CD14-positive monocyte (primary cell): Measurements from ENCODE around the gene PLA2G2A. TPM values are rescaled to one million over a fixed set of nuclear protein-coding genes. Genes with fewer than 3 reads are reported as not detected.

Source experiments
- DNase-seq, 3 donors: peaks; one replicate each; pipeline ENCODE4 v3.0.0-alpha.2; 2011 to 2022
- H2AFZ ChIP-seq: 2 replicates; pipeline ENCODE4 v1.6.0; 2012; ENCODE audit warnings: mild to moderate bottlenecking, low read depth, low read length, inconsistent platforms; ENCODE audit not compliant: insufficient read depth, poor library complexity, severe bottlenecking
- H3K27ac ChIP-seq, 2 donors: 1 replicate in 1 of 2; 2 replicates in 1 of 2; pipeline ENCODE4 v1.5.1; 2012 to 2013; ENCODE audit warnings: low read length in 2 of 2, control low read depth in 1 of 2, inconsistent platforms in 1 of 2, low read depth in 1 of 2, mild to moderate bottlenecking in 1 of 2
- H3K27me3 ChIP-seq, 2 donors: one replicate each; pipeline versions ENCODE4 v1.6.0 to v1.6.1; 2011 to 2013; ENCODE audit warnings: low read length in 2 of 2; ENCODE audit not compliant: control insufficient read depth in 2 of 2, insufficient read depth in 2 of 2
- H3K36me3 ChIP-seq, 2 donors: replicated peaks in 1 of 2; 1 replicate in 1 of 2; 2 replicates in 1 of 2; pipeline versions ENCODE4 v1.5.1 to v1.6.1; 2012 to 2013; ENCODE audit warnings: low read length in 2 of 2, control low read depth in 1 of 2, inconsistent platforms in 1 of 2, mild to moderate bottlenecking in 1 of 2; ENCODE audit not compliant: insufficient read depth in 2 of 2, control insufficient read depth in 1 of 2
- H3K4me1 ChIP-seq, 2 donors: 1 replicate in 1 of 2; 2 replicates in 1 of 2; pipeline versions ENCODE4 v1.5.1 to v1.6.1; 2012 to 2013; ENCODE audit warnings: low read length in 2 of 2, control low read depth in 1 of 2, inconsistent platforms in 1 of 2, mild to moderate bottlenecking in 1 of 2, moderate library complexity in 1 of 2; ENCODE audit not compliant: insufficient read depth in 2 of 2, control insufficient read depth in 1 of 2
- H3K4me2 ChIP-seq: replicated peaks from 2 replicates; pipeline ENCODE3; 2012; ENCODE audit warnings: low read length, moderate library complexity, mild to moderate bottlenecking; ENCODE audit not compliant: poor library complexity, severe bottlenecking; ENCODE audit errors: extremely low read depth
- H3K4me3 ChIP-seq, 3 experiments: fragments of 200-600 bp in 1 of 3; sonication (generic) in 1 of 3; replicated peaks in 1 of 3; 1 replicate in 2 of 3; 2 replicates in 1 of 3; pipeline ENCODE4 v1.5.1; 2011 to 2013; ENCODE audit warnings: low read length in 3 of 3, mild to moderate bottlenecking in 3 of 3, control low read depth in 2 of 3, low read depth in 2 of 3, inconsistent platforms in 1 of 3, moderate library complexity in 1 of 3
- H3K79me2 ChIP-seq: 2 replicates; pipeline ENCODE4 v1.6.0; 2012; ENCODE audit warnings: mild to moderate bottlenecking, control low read depth, inconsistent platforms, low read length, moderate library complexity; ENCODE audit not compliant: insufficient read depth
- H3K9ac ChIP-seq: 2 replicates; pipeline ENCODE4 v1.6.0; 2017; ENCODE audit warnings: low read length, mild to moderate bottlenecking; ENCODE audit not compliant: insufficient read depth, poor library complexity, severe bottlenecking
- H3K9me3 ChIP-seq, 2 donors: replicated peaks in 1 of 2; 1 replicate in 1 of 2; 2 replicates in 1 of 2; pipeline versions ENCODE4 v1.5.1 to v1.6.1; 2012 to 2013; ENCODE audit warnings: low read length in 2 of 2, control low read depth in 1 of 2; ENCODE audit not compliant: control insufficient read depth in 1 of 2, insufficient read depth in 1 of 2
- H4K20me1 ChIP-seq: 2 replicates; pipeline ENCODE4 v1.6.0; 2012; ENCODE audit warnings: mild to moderate bottlenecking, low read length, control low read depth, moderate library complexity; ENCODE audit not compliant: insufficient read depth
- H3K27ac Mint-ChIP-seq, 7 donors: one replicate each; pipeline ENCODE4 v1.8.0; 2020; ENCODE audit warnings: mild to moderate bottlenecking in 7 of 7, mixed read lengths in 7 of 7, moderate library complexity in 6 of 7, inconsistent platforms in 2 of 7
- H3K27me3 Mint-ChIP-seq, 3 donors: one replicate each; pipeline ENCODE4 v1.8.0; 2021 to 2022; ENCODE audit warnings: low read depth in 3 of 3, mild to moderate bottlenecking in 3 of 3, mixed read lengths in 3 of 3, moderate library complexity in 3 of 3, inconsistent platforms in 1 of 3
- H3K36me3 Mint-ChIP-seq, 2 donors: one replicate each; pipeline ENCODE4 v1.8.0; 2020; ENCODE audit warnings: mixed read lengths in 2 of 2, inconsistent platforms in 1 of 2, mild to moderate bottlenecking in 1 of 2
- H3K4me1 Mint-ChIP-seq: one replicate; pipeline ENCODE4 v1.8.0; 2020; ENCODE audit warnings: mild to moderate bottlenecking, mixed read lengths
- H3K4me3 Mint-ChIP-seq, 2 donors: one replicate each; pipeline ENCODE4 v1.8.0; 2020; ENCODE audit warnings: mild to moderate bottlenecking in 2 of 2, mixed read lengths in 2 of 2, moderate library complexity in 1 of 2
- H3K9me3 Mint-ChIP-seq, 7 donors: one replicate each; pipeline ENCODE4 v1.8.0; 2020 to 2022; ENCODE audit warnings: mixed read lengths in 7 of 7, mild to moderate bottlenecking in 6 of 7, moderate library complexity in 6 of 7, inconsistent platforms in 2 of 7
- WGBS: methylation state at CpG from one replicate; pipeline ENCODE4 v1.1.5; 2013; ENCODE audit warnings: missing lambda C conversion rate; ENCODE audit not compliant: insufficient coverage; 5-methylcytosine and 5-hydroxymethylcytosine counted together
- intact Hi-C, 2 donors: fragments of 100-400 bp; cut with micrococcal nuclease; formaldehyde crosslinking; loops; one replicate each; pipeline versions ENCODE4 v1.15.0 to v1.15.1; 2023
- polyA minus RNA-seq: library from RNA; depleted of rRNA, polyadenylated mRNA; stranded (reverse); fragments of >200 nt; gene quantifications from 2 replicates; pipeline ENCODE4 v1.2.3, GENCODE V29; 2012
- polyA plus RNA-seq, 3 donors: library from polyadenylated mRNA; depleted of rRNA in 1 of 3; unstranded in 2 of 3; stranded (reverse) in 1 of 3; fragments of 300-500 nt in 2 of 3; fragments of >200 nt in 1 of 3; fragmentation: Illumina TruSeq in 2 of 3; gene quantifications; 1 replicate in 2 of 3; 2 replicates in 1 of 3; pipeline ENCODE4 v1.2.3, GENCODE V29; 2012 to 2021
- total RNA-seq, 12 experiments: library from RNA in 1 of 12; stranded (reverse) in 1 of 12; fragments of 120-200 nt in 1 of 12; gene quantifications; one replicate each; pipeline ENCODE4 v1.2.4 and lab custom pipeline; 2013 to 2026; ENCODE audit warnings: mixed read lengths in 6 of 12, inconsistent platforms in 1 of 12
- TF ChIP-seq, protein P1 (sequence below): fragments of 200-600 bp; IDR thresholded peaks from one replicate; pipeline ENCODE4 v1.8.0; 2022; ENCODE audit warnings: antibody characterized with exemption, mild to moderate bottlenecking

PLA2G2A gene, protein sequence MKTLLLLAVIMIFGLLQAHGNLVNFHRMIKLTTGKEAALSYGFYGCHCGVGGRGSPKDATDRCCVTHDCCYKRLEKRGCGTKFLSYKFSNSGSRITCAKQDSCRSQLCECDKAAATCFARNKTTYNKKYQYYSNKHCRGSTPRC
- not detected for total RNA-seq (2013)
- polyA plus RNA-seq (not detected), polyA minus RNA-seq (not detected in 2 replicates), total RNA-seq (lab: John Stamatoyannopoulos, UW) (0 to 0.15 (median 0) reads per million in 11 experiments)

DNA sequence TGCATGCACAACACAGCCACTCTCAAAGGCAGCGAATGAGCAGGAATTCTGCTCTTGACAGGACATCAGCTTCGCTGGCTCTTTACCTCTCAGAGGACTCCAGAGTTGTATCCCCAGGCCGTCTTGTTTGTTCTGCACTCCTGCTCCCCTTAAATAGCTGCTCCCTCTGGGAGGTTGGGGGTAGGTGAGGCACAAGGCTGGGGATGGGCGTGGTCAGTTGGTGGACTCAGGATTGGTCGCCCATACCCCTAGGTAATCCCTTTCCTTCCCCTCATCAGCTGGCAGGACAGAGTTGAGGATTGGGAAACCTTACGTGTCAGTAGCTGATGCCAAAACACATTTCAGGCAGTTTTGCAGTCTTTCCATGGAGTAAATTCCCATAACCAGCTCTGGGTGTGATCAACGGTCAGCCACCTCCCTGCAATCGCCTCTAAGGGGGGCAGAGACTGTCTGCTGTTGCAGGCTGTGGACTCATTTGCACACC, at the start of gene PLA2G2A:
Gene PLA2G2A (minus strand): TSS at position 125 of the 484 bp plus-strand sequence. CDS start 845 bp downstream, outside the sequence.
- H3K27me3 Mint-ChIP-seq, result peaks cover 9 to 18% (median 18%) of the 10 kb centered on the region in 3 donors

DNA sequence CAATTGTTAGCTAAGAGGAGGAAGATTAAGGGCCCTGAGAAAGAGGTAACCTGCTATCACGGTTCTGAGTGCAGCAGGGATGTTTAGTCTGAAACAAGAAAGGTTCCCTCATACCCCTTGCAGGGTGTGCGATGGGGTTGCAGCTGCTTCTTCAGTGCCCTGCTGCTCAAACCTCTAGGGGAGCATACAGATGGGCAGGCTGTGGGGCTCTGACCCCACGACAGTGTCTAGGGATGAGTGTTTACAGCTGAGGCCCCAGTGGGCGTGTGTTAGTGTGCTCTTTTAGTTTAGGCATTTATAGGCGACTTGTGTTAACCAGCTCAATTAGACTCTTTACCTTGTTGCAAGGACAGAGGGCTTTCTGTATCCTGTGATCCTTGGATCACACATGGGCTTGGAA, 49.3 kb upstream of the PLA2G2A start:
- no peak for DNase-seq
- 90% methylated on average over 3 of the region's 5 CpGs for WGBS
- H4K20me1 ChIP-seq, result no peaks in the 10 kb centered on the region
- TF ChIP-seq, protein P1, sequence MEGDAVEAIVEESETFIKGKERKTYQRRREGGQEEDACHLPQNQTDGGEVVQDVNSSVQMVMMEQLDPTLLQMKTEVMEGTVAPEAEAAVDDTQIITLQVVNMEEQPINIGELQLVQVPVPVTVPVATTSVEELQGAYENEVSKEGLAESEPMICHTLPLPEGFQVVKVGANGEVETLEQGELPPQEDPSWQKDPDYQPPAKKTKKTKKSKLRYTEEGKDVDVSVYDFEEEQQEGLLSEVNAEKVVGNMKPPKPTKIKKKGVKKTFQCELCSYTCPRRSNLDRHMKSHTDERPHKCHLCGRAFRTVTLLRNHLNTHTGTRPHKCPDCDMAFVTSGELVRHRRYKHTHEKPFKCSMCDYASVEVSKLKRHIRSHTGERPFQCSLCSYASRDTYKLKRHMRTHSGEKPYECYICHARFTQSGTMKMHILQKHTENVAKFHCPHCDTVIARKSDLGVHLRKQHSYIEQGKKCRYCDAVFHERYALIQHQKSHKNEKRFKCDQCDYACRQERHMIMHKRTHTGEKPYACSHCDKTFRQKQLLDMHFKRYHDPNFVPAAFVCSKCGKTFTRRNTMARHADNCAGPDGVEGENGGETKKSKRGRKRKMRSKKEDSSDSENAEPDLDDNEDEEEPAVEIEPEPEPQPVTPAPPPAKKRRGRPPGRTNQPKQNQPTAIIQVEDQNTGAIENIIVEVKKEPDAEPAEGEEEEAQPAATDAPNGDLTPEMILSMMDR, result no peak
- Mint-ChIP-seq H3K27ac (no peak overlapping the region), H3K4me1 (no peaks in the 10 kb centered on the region), H3K4me3 (no peak overlapping the region), H3K27me3 (peaks cover 11 to 15% (median 13%) of the 10 kb centered on the region in 3 donors), H3K9me3 (peaks cover 0 to 14% (median 7%) of the 10 kb centered on the region in 7 donors), H3K36me3 (no peaks in the 10 kb centered on the region)
- no peak overlapping the region for H3K9ac ChIP-seq
- intact Hi-C loops, result no loop called here
- no peaks in the 10 kb centered on the region for H3K36me3 ChIP-seq
- no peak overlapping the region for H3K4me2 ChIP-seq
- no peak overlapping the region for H3K27ac ChIP-seq
- no peak overlapping the region for H3K4me3 ChIP-seq
- no peaks in the 10 kb centered on the region for H3K4me1 ChIP-seq
- H3K9me3 ChIP-seq, result no peaks in the 10 kb centered on the region
- no peak overlapping the region for H2AFZ ChIP-seq
- H3K79me2 ChIP-seq, result no peaks in the 10 kb centered on the region
- no peaks in the 10 kb centered on the region for H3K27me3 ChIP-seq

More for the DNA sequence above, at the start of gene PLA2G2A:
- no peak within 1 kb of the TSS for H2AFZ ChIP-seq
- no peak within 1 kb of the TSS for H3K4me2 ChIP-seq
- H3K27ac ChIP-seq, result no peak within 1 kb of the TSS
- H3K4me1 ChIP-seq, result no peaks in the 10 kb centered on the region
- no peak for DNase-seq
- no peaks in the 10 kb centered on the region for H3K36me3 Mint-ChIP-seq
- H3K27ac Mint-ChIP-seq, result no peak within 1 kb of the TSS
- H4K20me1 ChIP-seq, result no peaks in the 10 kb centered on the region
- no peaks in the 10 kb centered on the region for H3K79me2 ChIP-seq
- H3K27me3 ChIP-seq, result peaks cover 0 to 2% of the 10 kb centered on the region in 2 donors
- no peaks in the 10 kb centered on the region for H3K36me3 ChIP-seq
- H3K4me3 ChIP-seq, result no peak within 1 kb of the TSS
- TF ChIP-seq, protein P1, result no peak
- no peak within 1 kb of the TSS for H3K4me3 Mint-ChIP-seq
- no peaks in the 10 kb centered on the region for H3K4me1 Mint-ChIP-seq
- 84% methylated on average over 2 of the region's 8 CpGs for WGBS
- H3K9ac ChIP-seq, result no peak within 1 kb of the TSS
- H3K9me3 ChIP-seq, result no peaks in the 10 kb centered on the region
- H3K9me3 Mint-ChIP-seq, result peaks cover 0 to 8% (median 2%) of the 10 kb centered on the region in 7 donors
- intact Hi-C loops, result no loop called here
